Liver (tissue), 9 donors: ENCODE data around the gene FAIM2. TPM values are rescaled to one million over a fixed set of nuclear protein-coding genes. Genes with fewer than 3 reads are reported as not detected.
A peak's percentile ranks its signal among the peaks of the same experiment; 100 is the strongest.

Source experiments
- DNase-seq: peaks from one replicate; pipeline ENCODE4 v3.0.0-alpha.2; 2017; ENCODE audit warnings: low spot score
- H3K27ac ChIP-seq, 2 donors: one replicate each; pipeline ENCODE4 v1.7.0; 2013; ENCODE audit warnings: inconsistent platforms in 2 of 2, low read length in 2 of 2, control low read depth in 1 of 2, low read depth in 1 of 2, mild to moderate bottlenecking in 1 of 2
- H3K27me3 ChIP-seq, 4 donors: one replicate each; pipeline versions ENCODE4 v1.6.1 to v1.7.0; 2013; ENCODE audit warnings: low read length in 3 of 4, inconsistent platforms in 1 of 4, mild to moderate bottlenecking in 1 of 4, moderate library complexity in 1 of 4; ENCODE audit not compliant: control insufficient read depth in 4 of 4, insufficient read depth in 4 of 4
- H3K36me3 ChIP-seq, 4 donors: one replicate each; pipeline versions ENCODE4 v1.6.1 to v1.7.0; 2013; ENCODE audit warnings: low read length in 3 of 4, mild to moderate bottlenecking in 3 of 4, low read depth in 1 of 4, moderate library complexity in 1 of 4; ENCODE audit not compliant: control insufficient read depth in 4 of 4, insufficient read depth in 3 of 4
- H3K4me1 ChIP-seq, 4 donors: one replicate each; pipeline versions ENCODE4 v1.6.1 to v1.7.0; 2013; ENCODE audit warnings: low read length in 3 of 4, mild to moderate bottlenecking in 3 of 4, moderate library complexity in 1 of 4; ENCODE audit not compliant: control insufficient read depth in 4 of 4, insufficient read depth in 4 of 4
- H3K4me3 ChIP-seq, 3 donors: one replicate each; pipeline versions ENCODE4 v1.6.1 to v1.7.0; 2013; ENCODE audit warnings: low read length in 3 of 3, control low read depth in 1 of 3, low read depth in 1 of 3, mild to moderate bottlenecking in 1 of 3
- H3K9ac ChIP-seq, 2 donors: one replicate each; pipeline ENCODE4 v1.7.0; 2013; ENCODE audit warnings: low read length in 2 of 2, mild to moderate bottlenecking in 2 of 2, moderate library complexity in 2 of 2, control low read depth in 1 of 2, low read depth in 1 of 2
- H3K9me3 ChIP-seq, 4 donors: one replicate each; pipeline versions ENCODE4 v1.6.1 to v1.7.0; 2013; ENCODE audit warnings: low read length in 3 of 4; ENCODE audit not compliant: control insufficient read depth in 4 of 4
- ATF3 ChIP-seq: IDR thresholded peaks from 2 replicates; pipeline ENCODE4 v1.6.1; 2016; ENCODE audit warnings: antibody characterized with exemption
- CTCF ChIP-seq: fragments of 150-350 bp; IDR thresholded peaks from 2 replicates; pipeline ENCODE4 v1.5.1; 2017; ENCODE audit warnings: improper control_type of control experiment, low read depth, low read length; ENCODE audit not compliant: missing input control
- EGR1 ChIP-seq, 2 donors: IDR thresholded peaks; 2 replicates each; pipeline ENCODE4 v1.6.1; 2016 to 2018; ENCODE audit warnings: antibody characterized with exemption in 2 of 2, low read depth in 2 of 2
- FOXA1 ChIP-seq: IDR thresholded peaks from 2 replicates; pipeline ENCODE4 v1.6.1; 2016; ENCODE audit warnings: antibody characterized with exemption
- FOXA2 ChIP-seq: IDR thresholded peaks from 2 replicates; pipeline ENCODE4 v1.6.1; 2016; ENCODE audit warnings: antibody characterized with exemption
- GABPA ChIP-seq, 2 donors: IDR thresholded peaks in 1 of 2; conservative IDR thresholded peaks in 1 of 2; 2 replicates each; pipeline ENCODE4 v1.6.1; 2016; ENCODE audit warnings: antibody characterized with exemption in 2 of 2, mild to moderate bottlenecking in 1 of 2, moderate library complexity in 1 of 2
- HNF4A ChIP-seq, 2 donors: conservative IDR thresholded peaks; 2 replicates each; pipeline ENCODE4 v1.6.1; 2016; ENCODE audit warnings: antibody characterized with exemption in 2 of 2, mild to moderate bottlenecking in 2 of 2
- JUND ChIP-seq, 2 donors: IDR thresholded peaks; 2 replicates each; pipeline ENCODE4 v1.6.1; 2016; ENCODE audit warnings: antibody characterized with exemption in 2 of 2
- NR2F2 ChIP-seq: IDR thresholded peaks from 2 replicates; pipeline ENCODE4 v1.6.1; 2016; ENCODE audit warnings: antibody characterized with exemption
- RXRA ChIP-seq, 2 donors: IDR thresholded peaks; 2 replicates each; pipeline ENCODE4 v1.6.1; 2017 to 2018; ENCODE audit warnings: antibody characterized with exemption in 2 of 2, mild to moderate bottlenecking in 1 of 2
- SP1 ChIP-seq: IDR thresholded peaks from 2 replicates; pipeline ENCODE4 v1.6.1; 2018; ENCODE audit warnings: antibody characterized with exemption, mild to moderate bottlenecking
- TAF1 ChIP-seq: conservative IDR thresholded peaks from 2 replicates; pipeline ENCODE4 v1.6.1; 2016; ENCODE audit warnings: antibody characterized with exemption, mild to moderate bottlenecking
- YY1 ChIP-seq: IDR thresholded peaks from 2 replicates; pipeline ENCODE4 v1.6.1; 2016; ENCODE audit warnings: antibody characterized with exemption, mild to moderate bottlenecking
- ZBTB33 ChIP-seq: IDR thresholded peaks from 2 replicates; pipeline ENCODE4 v1.6.1; 2016; ENCODE audit warnings: antibody characterized with exemption
- WGBS: extraction: QIAGEN DNeasy Blood & Tissue Kit; methylation state at CpG from one replicate; pipeline ENCODE4 v1.1.7; 2013; 5-methylcytosine and 5-hydroxymethylcytosine counted together
- polyA plus RNA-seq, 2 donors: library from polyadenylated mRNA; stranded (reverse) in 1 of 2; unstranded in 1 of 2; fragments of 200-250 nt in 1 of 2; fragments of >200 nt in 1 of 2; fragmentation: Nextera tagmentation in 1 of 2; extraction: Ambion mirVana in 1 of 2; gene quantifications; one replicate each; pipeline versions ENCODE4 v1.2.1 to v1.2.3, GENCODE V29; 2013 to 2015
- total RNA-seq, 2 donors: library from RNA; depleted of rRNA; stranded (reverse); fragments of >200 nt; gene quantifications; one replicate each; pipeline ENCODE4 v1.2.3, GENCODE V29; 2014
- TF ChIP-seq, protein P1 (sequence below): IDR thresholded peaks from 2 replicates; pipeline ENCODE4 v1.6.1; 2016; ENCODE audit warnings: antibody characterized with exemption, mild to moderate bottlenecking
- donor health status: healthy.
- donor health status: healthy.
- donor health status: healthy.
- donor health status: healthy.
- donor health status: healthy.

The FAIM2 gene
- under 1 TPM in 1 of 2 donors, not detected in 1; 0.23 TPM for total RNA-seq
- under 1 TPM in 1 of 2 donors, not detected in 1; 0.06 TPM for polyA plus RNA-seq

GRCh38 chr12:49903700-49904423 is at the start of gene FAIM2:
TSS of gene FAIM2 (minus strand) at chr12:49903900. CDS start at chr12:49903792, 108 bp downstream.
- TF ChIP-seq EGR1 (IDR thresholded peaks at IDR 0.05; ENCODE audit: low read depth in 2 of 2), result no peak
- TF ChIP-seq FOXA1, result no peak
- no peak for TF ChIP-seq RXRA (IDR thresholded peaks at IDR 0.05)
- Histone ChIP-seq H3K4me3 (peak within 1 kb of the TSS in 1 of 3 donors; percentile 26), H3K4me1 (no peaks in the 10 kb centered on the region), H3K9ac (no peak within 1 kb of the TSS), H3K36me3 (no peaks in the 10 kb centered on the region), H3K9me3 (no peaks in the 10 kb centered on the region), H3K27me3 (no peaks in the 10 kb centered on the region), H3K27ac (no peak within 1 kb of the TSS)
- WGBS, result 13% methylated on average over 54 of the region's 56 CpGs
- DNase-seq, result no peak

GRCh38 chr12:49953151-49953550 is 49.5 kb upstream of the FAIM2 start:
- TF ChIP-seq ATF3 (no peak), ZBTB33 (no peak), CTCF (no peak), YY1 (no peak), NR2F2 (no peak), FOXA2 (no peak), JUND (IDR thresholded peaks at IDR 0.05) (no peak), HNF4A (conservative IDR thresholded peaks at IDR 0.05) (no peak), SP1 (no peak), GABPA (IDR thresholded peaks at IDR 0.05 in 1 of 2, conservative IDR thresholded peaks at IDR 0.05 in 1 of 2) (no peak), EGR1 (IDR thresholded peaks at IDR 0.05; ENCODE audit: low read depth in 2 of 2) (no peak), TAF1 (no peak)
- TF ChIP-seq, protein P1, sequence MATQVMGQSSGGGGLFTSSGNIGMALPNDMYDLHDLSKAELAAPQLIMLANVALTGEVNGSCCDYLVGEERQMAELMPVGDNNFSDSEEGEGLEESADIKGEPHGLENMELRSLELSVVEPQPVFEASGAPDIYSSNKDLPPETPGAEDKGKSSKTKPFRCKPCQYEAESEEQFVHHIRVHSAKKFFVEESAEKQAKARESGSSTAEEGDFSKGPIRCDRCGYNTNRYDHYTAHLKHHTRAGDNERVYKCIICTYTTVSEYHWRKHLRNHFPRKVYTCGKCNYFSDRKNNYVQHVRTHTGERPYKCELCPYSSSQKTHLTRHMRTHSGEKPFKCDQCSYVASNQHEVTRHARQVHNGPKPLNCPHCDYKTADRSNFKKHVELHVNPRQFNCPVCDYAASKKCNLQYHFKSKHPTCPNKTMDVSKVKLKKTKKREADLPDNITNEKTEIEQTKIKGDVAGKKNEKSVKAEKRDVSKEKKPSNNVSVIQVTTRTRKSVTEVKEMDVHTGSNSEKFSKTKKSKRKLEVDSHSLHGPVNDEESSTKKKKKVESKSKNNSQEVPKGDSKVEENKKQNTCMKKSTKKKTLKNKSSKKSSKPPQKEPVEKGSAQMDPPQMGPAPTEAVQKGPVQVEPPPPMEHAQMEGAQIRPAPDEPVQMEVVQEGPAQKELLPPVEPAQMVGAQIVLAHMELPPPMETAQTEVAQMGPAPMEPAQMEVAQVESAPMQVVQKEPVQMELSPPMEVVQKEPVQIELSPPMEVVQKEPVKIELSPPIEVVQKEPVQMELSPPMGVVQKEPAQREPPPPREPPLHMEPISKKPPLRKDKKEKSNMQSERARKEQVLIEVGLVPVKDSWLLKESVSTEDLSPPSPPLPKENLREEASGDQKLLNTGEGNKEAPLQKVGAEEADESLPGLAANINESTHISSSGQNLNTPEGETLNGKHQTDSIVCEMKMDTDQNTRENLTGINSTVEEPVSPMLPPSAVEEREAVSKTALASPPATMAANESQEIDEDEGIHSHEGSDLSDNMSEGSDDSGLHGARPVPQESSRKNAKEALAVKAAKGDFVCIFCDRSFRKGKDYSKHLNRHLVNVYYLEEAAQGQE, result no peak
- DNase-seq, result no peak
- no peaks in the 10 kb centered on the region for H3K9me3 ChIP-seq
- no peaks in the 10 kb centered on the region for H3K36me3 ChIP-seq
- 92% methylated on average over 4 of the region's 4 CpGs for WGBS
- H3K27me3 ChIP-seq, result peaks cover 0 to 2% (median 0%) of the 10 kb centered on the region in 4 donors
- H3K4me1 ChIP-seq, result peaks cover 0 to 6% (median 4%) of the 10 kb centered on the region in 4 donors
- no peak overlapping the region for H3K4me3 ChIP-seq
- no peak overlapping the region for H3K27ac ChIP-seq
- no peak overlapping the region for H3K9ac ChIP-seq
